GM12865 (cell line): Measurements from ENCODE around the gene FGD4.

Source experiments
- DNase-seq: peaks from one replicate; pipeline ENCODE4 v3.0.0; 2010; ENCODE audit warnings: low read depth
- H3K4me3 ChIP-seq: 2 replicates; pipeline ENCODE4 v1.5.1; 2011; ENCODE audit warnings: mild to moderate bottlenecking, low read depth, low read length, control low read depth
- CTCF ChIP-seq: IDR thresholded peaks from 2 replicates; pipeline ENCODE4 v1.5.1; 2011; ENCODE audit warnings: low read length, control low read depth, low read depth, inconsistent platforms; ENCODE audit not compliant: insufficient read depth; ENCODE audit errors: missing control alignments

FGD4 gene

DNA sequence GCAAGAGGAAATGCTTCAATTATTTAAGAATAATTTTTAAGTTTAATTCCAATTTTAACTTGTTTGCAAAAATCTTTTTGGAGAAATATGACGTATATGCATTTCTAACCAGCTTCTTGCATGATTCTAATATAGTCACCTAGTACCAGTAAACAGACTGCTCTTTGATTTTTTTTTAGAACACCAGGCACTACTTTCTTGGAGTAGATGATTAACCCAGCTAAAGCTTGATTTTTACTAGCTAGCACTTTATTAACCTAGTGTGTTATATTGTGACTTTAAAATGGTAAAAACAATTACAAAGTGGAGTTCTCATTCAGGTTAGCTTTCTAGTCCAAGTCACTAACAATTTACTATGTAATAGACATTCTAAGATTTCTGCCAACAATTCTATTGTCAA lies 32.6 kb upstream of the FGD4 start:
- no peak for DNase-seq
- no peak for TF ChIP-seq CTCF
- H3K4me3 ChIP-seq = no peak overlapping the region

GRCh38 chr12:32367381-32367780 lies 32.0 kb upstream of the FGD4 start:
- DNase-seq = no peak
- TF ChIP-seq CTCF = no peak
- no peak overlapping the region for H3K4me3 ChIP-seq

DNA sequence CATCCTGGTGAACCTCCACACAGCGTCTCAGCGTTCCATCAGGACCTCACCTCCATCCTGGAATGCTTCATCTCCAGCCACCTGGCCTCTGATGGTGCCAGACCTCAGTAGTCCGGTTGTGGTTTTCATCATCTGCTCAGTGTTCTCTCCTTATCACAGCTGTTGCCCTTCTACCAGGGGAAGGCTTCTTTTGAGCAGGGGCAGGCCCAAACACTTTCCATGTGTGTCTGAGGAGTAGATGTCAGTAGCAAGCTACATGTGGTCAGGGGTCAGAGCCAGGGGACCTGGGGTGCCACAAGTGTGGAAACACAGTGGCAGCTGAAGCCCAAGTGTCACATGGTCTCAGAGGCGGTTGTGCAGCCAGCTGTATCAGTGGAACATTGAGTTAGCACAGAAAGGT lies 30.2 kb upstream of the FGD4 start:
- DNase-seq = no peak
- TF ChIP-seq CTCF = no peak

GRCh38 chr12:32377344-32378055 lies 21.9 kb upstream of the FGD4 start:
- no peak overlapping the region for H3K4me3 ChIP-seq
- no peak for DNase-seq
- no peak for TF ChIP-seq CTCF

More for the DNA sequence above, 30.2 kb upstream of the FGD4 start:
- H3K4me3 ChIP-seq = no peak overlapping the region

GRCh38 chr12:32379213-32379612 lies 20.1 kb upstream of the FGD4 start:
- DNase-seq = no peak
- TF ChIP-seq CTCF = no peak
- no peak overlapping the region for H3K4me3 ChIP-seq

GRCh38 chr12:32379667-32380066 lies 19.7 kb upstream of the FGD4 start:
- TF ChIP-seq CTCF = no peak
- H3K4me3 ChIP-seq = no peak overlapping the region
- DNase-seq = no peak

DNA sequence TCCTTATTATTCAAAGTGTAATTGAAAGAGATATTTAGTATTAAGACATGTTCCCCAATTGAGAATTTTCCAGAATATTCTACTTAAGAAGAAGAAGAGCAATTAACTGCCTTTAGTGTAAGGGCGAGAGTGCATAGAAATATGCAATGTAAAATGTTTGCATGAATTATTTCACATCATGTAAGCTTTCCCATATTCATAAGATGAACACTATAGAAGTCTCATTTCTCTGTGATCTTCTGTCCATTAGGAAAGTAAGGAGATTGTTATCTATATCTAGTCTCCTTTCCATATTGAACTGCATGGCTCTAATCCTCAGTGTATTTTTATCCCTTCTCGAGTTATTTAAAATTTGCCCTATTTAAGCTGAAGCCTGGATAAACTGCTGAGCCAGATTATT lies 17.1 kb upstream of the FGD4 start:
- H3K4me3 ChIP-seq = no peak overlapping the region
- no peak for TF ChIP-seq CTCF
- no peak for DNase-seq
